SH-SY5Y (cell line): ENCODE measurements around the gene PID1.

ENCODE experiments used
- GATA2 ChIP-seq: IDR thresholded peaks from 2 replicates; pipeline ENCODE4 v1.6.1; 2011; ENCODE audit warnings: mild to moderate bottlenecking, low read depth, low read length
- GATA3 ChIP-seq: IDR thresholded peaks from 2 replicates; pipeline ENCODE4 v1.6.1; 2011; ENCODE audit warnings: low read depth, mild to moderate bottlenecking, low read length, moderate library complexity

DNA sequence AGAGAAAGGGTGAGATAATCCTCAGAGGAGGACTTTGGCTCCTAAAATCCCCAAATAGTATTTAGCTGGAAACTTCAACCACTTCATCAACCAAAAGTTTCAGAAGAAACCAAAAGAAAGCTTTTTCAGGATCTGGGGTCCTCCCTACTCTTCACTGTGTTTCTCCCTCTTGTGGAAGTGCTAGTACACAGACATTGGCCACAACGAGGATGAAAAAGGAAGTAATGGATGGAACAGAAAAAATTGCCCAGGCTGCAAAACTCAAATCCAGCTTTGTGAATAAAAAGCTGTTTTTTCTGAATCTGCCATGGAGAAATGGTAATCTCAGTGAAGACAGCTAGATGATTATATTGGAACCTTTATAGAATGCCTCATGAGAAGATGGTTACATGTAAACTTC is 4.0 kb downstream of the PID1 start:
- TF ChIP-seq GATA2 = no peak
- no peak for TF ChIP-seq GATA3
